ENCODE results near the gene DNAAF3.
"Not testable (repeated sequence)": the region's sequence is repeated elsewhere in the genome, so short reads cannot be mapped to it uniquely, and the experiment has no call there.

The DNAAF3 gene

GRCh38 chr19:55166530-55167268, at the start of gene DNAAF3:
Gene DNAAF3, minus strand, starts transcription at chr19:55166613. Its CDS starts 200 bp downstream, at chr19:55166413.
- DNase-seq: peak in 1 of 4 experiments; percentile 38

- DNase-seq: no peak
Measured at GRCh38 chr19:55213547-55213946, 47.1 kb upstream of the DNAAF3 start.

GRCh38 chr19:55212447-55212846, 46.0 kb upstream of the DNAAF3 start:
- DNase-seq: no peak

- DNase-seq: no peak
Measured at GRCh38 chr19:55209693-55210472, 43.5 kb upstream of the DNAAF3 start.

- peak in 3 of 4 experiments; percentile 25 to 42 (median 38) for DNase-seq
Measured at GRCh38 chr19:55208880-55209692, 42.7 kb upstream of the DNAAF3 start, which contains the start of gene PTPRH. Gene PTPRH, minus strand, starts transcription at chr19:55209501. Its CDS starts 68 bp downstream, at chr19:55209433.

- DNase-seq: no peak
Measured at GRCh38 chr19:55206664-55207500, 40.5 kb upstream of the DNAAF3 start.

GRCh38 chr19:55202199-55202598, 35.8 kb upstream of the DNAAF3 start:
- not testable (repeated sequence) for DNase-seq

- DNase-seq: no peak
Measured at GRCh38 chr19:55199620-55200204, 33.3 kb upstream of the DNAAF3 start.

GRCh38 chr19:55198651-55199050, 32.2 kb upstream of the DNAAF3 start:
- DNase-seq: no peak

- DNase-seq: no peak
Measured at GRCh38 chr19:55197528-55197927, 31.1 kb upstream of the DNAAF3 start.

- no peak for DNase-seq
Measured at GRCh38 chr19:55196803-55197202, 30.4 kb upstream of the DNAAF3 start.

GRCh38 chr19:55193481-55193880, 27.1 kb upstream of the DNAAF3 start:
- DNase-seq: no peak

GRCh38 chr19:55189403-55189835, 23.0 kb upstream of the DNAAF3 start:
- no peak for DNase-seq

GRCh38 chr19:55188625-55189024, 22.2 kb upstream of the DNAAF3 start:
- DNase-seq: no peak

GRCh38 chr19:55186080-55186479, 19.7 kb upstream of the DNAAF3 start:
- DNase-seq: no peak

- no peak for DNase-seq
Measured at GRCh38 chr19:55181740-55182139, 15.3 kb upstream of the DNAAF3 start.

GRCh38 chr19:55179606-55180484, 13.4 kb upstream of the DNAAF3 start, which contains the start of gene SYT5:
Gene SYT5, minus strand, starts transcription at chr19:55180289. Its CDS starts 1,248 bp downstream, at chr19:55179041.
- DNase-seq: peak; percentile 32 to 42 (median 38)

GRCh38 chr19:55178781-55179599, 12.6 kb upstream of the DNAAF3 start:
- peak; percentile 73 to 85 (median 78) for DNase-seq

GRCh38 chr19:55176076-55176475, 9.7 kb upstream of the DNAAF3 start:
- DNase-seq: no peak

Data from activated CD4-positive, CD25-positive, alpha-beta regulatory T cell (primary cell).